ENCODE data around the gene FRYL.

GRCh38 chr4:48472794-48473193 lies 307.3 kb downstream of the FRYL start:
- TF ChIP-seq CTCF (IDR thresholded peaks at IDR 0.05) (no peak), POLR2A (IDR thresholded peaks at IDR 0.05) (no peak)

Measured in uterus (tissue), 2 donors.